ENCODE measurements around the gene PIGL.

GRCh38 chr17:16342979-16343378 lies 126.0 kb downstream of the PIGL start:
- TF ChIP-seq, protein P1, sequence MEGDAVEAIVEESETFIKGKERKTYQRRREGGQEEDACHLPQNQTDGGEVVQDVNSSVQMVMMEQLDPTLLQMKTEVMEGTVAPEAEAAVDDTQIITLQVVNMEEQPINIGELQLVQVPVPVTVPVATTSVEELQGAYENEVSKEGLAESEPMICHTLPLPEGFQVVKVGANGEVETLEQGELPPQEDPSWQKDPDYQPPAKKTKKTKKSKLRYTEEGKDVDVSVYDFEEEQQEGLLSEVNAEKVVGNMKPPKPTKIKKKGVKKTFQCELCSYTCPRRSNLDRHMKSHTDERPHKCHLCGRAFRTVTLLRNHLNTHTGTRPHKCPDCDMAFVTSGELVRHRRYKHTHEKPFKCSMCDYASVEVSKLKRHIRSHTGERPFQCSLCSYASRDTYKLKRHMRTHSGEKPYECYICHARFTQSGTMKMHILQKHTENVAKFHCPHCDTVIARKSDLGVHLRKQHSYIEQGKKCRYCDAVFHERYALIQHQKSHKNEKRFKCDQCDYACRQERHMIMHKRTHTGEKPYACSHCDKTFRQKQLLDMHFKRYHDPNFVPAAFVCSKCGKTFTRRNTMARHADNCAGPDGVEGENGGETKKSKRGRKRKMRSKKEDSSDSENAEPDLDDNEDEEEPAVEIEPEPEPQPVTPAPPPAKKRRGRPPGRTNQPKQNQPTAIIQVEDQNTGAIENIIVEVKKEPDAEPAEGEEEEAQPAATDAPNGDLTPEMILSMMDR (IDR thresholded peaks at IDR 0.05): no peak
- no peak for TF ChIP-seq POLR2A (IDR thresholded peaks at IDR 0.05)
